OCI-LY1 (cell line): ENCODE measurements around the gene B4GALT5.

Experiments used
- H2AFZ ChIP-seq: fragments of 200-600 bp; sonication (generic), shearing (Covaris generic); 2 replicates; pipeline ENCODE4 v1.6.0; 2014; ENCODE audit warnings: antibody characterized with exemption, mild to moderate bottlenecking, low read length
- H3F3A ChIP-seq: fragments of 200-600 bp; sonication (generic), shearing (Covaris generic); 2 replicates; pipeline ENCODE4 v1.6.0; 2014; ENCODE audit warnings: mild to moderate bottlenecking, antibody characterized with exemption, low read length, moderate library complexity; ENCODE audit not compliant: insufficient read depth
- H3K27ac ChIP-seq: fragments of 200-600 bp; sonication (generic); 2 replicates; pipeline ENCODE4 v1.5.1; 2014; ENCODE audit warnings: low read length, mixed run types, mild to moderate bottlenecking, low read depth; ENCODE audit not compliant: poor library complexity, severe bottlenecking
- H3K27me3 ChIP-seq: fragments of 200-600 bp; sonication (generic); 2 replicates; pipeline ENCODE4 v1.6.0; 2014; ENCODE audit warnings: antibody characterized with exemption, mild to moderate bottlenecking, low read length, moderate library complexity; ENCODE audit not compliant: insufficient read depth
- H3K36me3 ChIP-seq: fragments of 200-600 bp; sonication (generic); 2 replicates; pipeline ENCODE4 v1.6.1; 2014; ENCODE audit warnings: mild to moderate bottlenecking, antibody characterized with exemption, low read length, moderate library complexity, mixed read lengths; ENCODE audit not compliant: insufficient read depth
- H3K4me1 ChIP-seq: fragments of 200-600 bp; sonication (generic); 2 replicates; pipeline ENCODE4 v1.5.1; 2014; ENCODE audit warnings: mild to moderate bottlenecking, low read length, moderate library complexity; ENCODE audit not compliant: insufficient read depth, severe bottlenecking
- H3K4me2 ChIP-seq: fragments of 200-600 bp; sonication (generic), shearing (Covaris generic); 2 replicates; pipeline ENCODE4 v1.6.1; 2014; ENCODE audit warnings: low read length
- H3K4me3 ChIP-seq: fragments of 200-600 bp; sonication (generic); 2 replicates; pipeline ENCODE4 v1.5.1; 2014; ENCODE audit warnings: low read length, low read depth, mild to moderate bottlenecking, mixed read lengths; ENCODE audit not compliant: poor library complexity, severe bottlenecking
- H3K79me2 ChIP-seq: fragments of 200-600 bp; shearing (Covaris generic); 2 replicates; pipeline ENCODE4 v1.6.1; 2016; ENCODE audit warnings: mixed run types, low read length, mixed read lengths; ENCODE audit not compliant: insufficient read depth
- H3K9ac ChIP-seq: fragments of 200-600 bp; sonication (generic), shearing (Covaris generic); 2 replicates; pipeline ENCODE4 v1.6.1; 2014; ENCODE audit warnings: mild to moderate bottlenecking, low read length, mixed read lengths
- H3K9me2 ChIP-seq: fragments of 200-600 bp; sonication (generic), shearing (Covaris generic); 2 replicates; pipeline ENCODE4 v1.6.1; 2014; ENCODE audit warnings: low read depth, mild to moderate bottlenecking, low read length, mixed read lengths
- H3K9me3 ChIP-seq: fragments of 200-600 bp; shearing (Covaris generic); 2 replicates; pipeline ENCODE4 v1.6.1; 2014; ENCODE audit warnings: low read length, mixed read lengths
- H4K20me1 ChIP-seq: fragments of 200-600 bp; sonication (generic), shearing (Covaris generic); 2 replicates; pipeline ENCODE4 v1.6.0; 2016; ENCODE audit warnings: mild to moderate bottlenecking, low read length; ENCODE audit not compliant: insufficient read depth
- CTCF ChIP-seq: fragments of 200-600 bp; sonication (generic), shearing (Covaris generic); IDR thresholded peaks from 2 replicates; pipeline ENCODE4 v1.5.1; 2017; ENCODE audit warnings: mild to moderate bottlenecking, antibody characterized with exemption, low read length, moderate library complexity, mixed read lengths
- EZH2 ChIP-seq: fragments of 200-600 bp; sonication (generic), shearing (Covaris generic); IDR thresholded peaks from 2 replicates; pipeline ENCODE4 v1.8.0; 2017; ENCODE audit warnings: borderline replicate concordance, mixed run types, mild to moderate bottlenecking, antibody characterized with exemption, low read length, moderate library complexity, mixed read lengths

The B4GALT5 gene

GRCh38 chr20:49603209-49603627, 110.5 kb downstream of the B4GALT5 start:
- Histone ChIP-seq H3K4me1 (peaks cover 12% of the 10 kb centered on the region), H3K9me2 (no peaks in the 10 kb centered on the region), H3K9ac (no peak overlapping the region), H3F3A (no peaks in the 10 kb centered on the region), H2AFZ (no peak overlapping the region), H3K9me3 (peaks cover under 1% of the 10 kb centered on the region; the same call in 1 of the 2 replicates), H3K4me3 (no peak overlapping the region), H3K27ac (no peak overlapping the region), H3K27me3 (no peaks in the 10 kb centered on the region), H3K36me3 (no peaks in the 10 kb centered on the region), H4K20me1 (no peaks in the 10 kb centered on the region), H3K79me2 (no peaks in the 10 kb centered on the region), H3K4me2 (no peak overlapping the region)
- TF ChIP-seq EZH2 (no peak), CTCF (peak; percentile 26)

- Histone ChIP-seq H3K36me3 (no peaks in the 10 kb centered on the region), H4K20me1 (no peaks in the 10 kb centered on the region), H2AFZ (no peak overlapping the region), H3K79me2 (no peaks in the 10 kb centered on the region), H3K9ac (no peak overlapping the region), H3K9me2 (no peaks in the 10 kb centered on the region), H3K4me1 (peaks cover 12% of the 10 kb centered on the region), H3K4me2 (no peak overlapping the region), H3K27me3 (no peaks in the 10 kb centered on the region), H3K27ac (no peak overlapping the region), H3K9me3 (peaks cover 4% of the 10 kb centered on the region; the same call in 1 of the 2 replicates), H3F3A (no peaks in the 10 kb centered on the region), H3K4me3 (no peak overlapping the region)
- no peak for TF ChIP-seq CTCF
These were observed 111.1 kb downstream of the B4GALT5 start for GRCh38 chr20:49602345-49603208.

- Histone ChIP-seq H3F3A (no peaks in the 10 kb centered on the region), H3K79me2 (no peaks in the 10 kb centered on the region), H3K4me3 (no peak overlapping the region), H3K9me3 (peaks cover 4% of the 10 kb centered on the region; the same call in 1 of the 2 replicates), H3K4me2 (no peak overlapping the region), H3K4me1 (peaks cover 14% of the 10 kb centered on the region), H3K9ac (no peak overlapping the region), H3K27me3 (no peaks in the 10 kb centered on the region), H3K27ac (no peak overlapping the region), H3K36me3 (no peaks in the 10 kb centered on the region), H2AFZ (no peak overlapping the region), H4K20me1 (no peaks in the 10 kb centered on the region), H3K9me2 (no peaks in the 10 kb centered on the region)
- TF ChIP-seq CTCF (no peak), EZH2 (no peak)
These were observed 112.3 kb downstream of the B4GALT5 start for GRCh38 chr20:49601153-49601924.
